GM18870 (cell line): ENCODE data around the gene ETS1.
A peak's percentile ranks its signal among the peaks of the same experiment; 100 is the strongest.

Experiments used
- ATAC-seq: cut with Tn5 transposase; IDR thresholded peaks from one replicate; pipeline ENCODE4 v1.9.1; 2021; ENCODE audit warnings: moderate library complexity; ENCODE audit not compliant: unreplicated experiment

Gene ETS1

DNA sequence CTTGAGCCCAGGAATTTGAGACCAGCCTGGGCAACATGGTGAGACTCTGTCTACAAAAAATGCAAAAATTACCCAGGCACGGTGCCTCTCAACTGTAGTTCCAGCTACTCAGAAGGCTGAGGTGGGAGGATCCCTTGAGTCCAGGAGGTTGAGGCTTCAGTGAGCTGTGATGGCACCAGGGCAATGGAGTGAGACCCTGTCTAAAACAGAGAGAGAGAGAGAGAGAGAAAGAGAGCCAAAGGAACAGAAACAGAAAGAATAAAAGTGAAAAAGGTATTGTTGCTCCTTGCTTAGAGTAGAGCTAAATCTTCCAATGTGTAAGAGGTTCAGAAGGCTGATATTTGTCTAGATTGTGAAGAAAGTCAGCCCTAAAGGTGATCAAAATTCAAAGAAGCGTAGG, 8.9 kb upstream of the ETS1 start:
- ATAC-seq: peak; percentile 61

DNA sequence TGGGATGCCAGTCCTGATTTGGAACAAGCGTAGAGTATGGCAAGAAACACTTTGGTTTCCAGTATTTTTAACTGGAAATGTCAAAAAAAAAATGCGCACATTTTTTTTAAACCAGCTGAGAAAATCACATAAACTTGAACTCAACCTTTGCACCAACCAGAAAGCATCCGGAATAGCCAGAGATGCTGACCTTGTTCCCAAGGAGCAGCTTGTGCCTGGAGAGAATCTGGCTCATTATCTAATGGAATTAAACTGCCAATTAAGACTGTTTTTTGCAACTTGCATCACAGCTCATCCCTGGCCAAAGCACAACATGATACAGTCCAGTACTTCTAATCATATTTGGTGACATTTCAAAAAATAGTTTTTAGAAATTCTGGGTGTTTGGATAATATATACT, 8.4 kb upstream of the ETS1 start:
- no peak for ATAC-seq

- ATAC-seq: no peak
Observed at GRCh38 chr11:128595221-128595620, 7.9 kb upstream of the ETS1 start.

- no peak for ATAC-seq
Observed at GRCh38 chr11:128594226-128594625, 6.9 kb upstream of the ETS1 start.

DNA sequence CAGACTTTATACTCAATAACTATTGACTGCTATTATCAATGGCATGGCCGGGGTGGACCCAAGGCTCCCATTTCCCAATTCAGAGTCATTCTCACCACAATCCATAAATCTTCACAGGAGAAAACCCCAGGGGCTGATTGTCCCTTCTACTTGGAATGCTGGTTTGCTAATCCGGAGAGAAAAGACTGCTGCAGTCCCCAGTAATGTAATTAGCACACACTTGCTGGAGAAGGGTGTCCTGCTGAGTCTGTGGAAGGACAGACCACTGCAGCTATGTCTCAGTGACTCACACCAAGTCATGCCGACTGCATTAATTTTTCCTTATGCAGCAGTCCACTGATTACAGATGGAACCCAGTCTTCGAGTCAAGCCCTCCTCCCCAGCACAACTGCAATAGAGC, 5.9 kb upstream of the ETS1 start:
- ATAC-seq: no peak

GRCh38 chr11:128592454-128592853, 5.1 kb upstream of the ETS1 start:
- ATAC-seq: no peak

- ATAC-seq: no peak
Observed at GRCh38 chr11:128590587-128590986, 3.2 kb upstream of the ETS1 start.

- ATAC-seq: no peak
Observed at GRCh38 chr11:128589998-128590397, 2.6 kb upstream of the ETS1 start.

DNA sequence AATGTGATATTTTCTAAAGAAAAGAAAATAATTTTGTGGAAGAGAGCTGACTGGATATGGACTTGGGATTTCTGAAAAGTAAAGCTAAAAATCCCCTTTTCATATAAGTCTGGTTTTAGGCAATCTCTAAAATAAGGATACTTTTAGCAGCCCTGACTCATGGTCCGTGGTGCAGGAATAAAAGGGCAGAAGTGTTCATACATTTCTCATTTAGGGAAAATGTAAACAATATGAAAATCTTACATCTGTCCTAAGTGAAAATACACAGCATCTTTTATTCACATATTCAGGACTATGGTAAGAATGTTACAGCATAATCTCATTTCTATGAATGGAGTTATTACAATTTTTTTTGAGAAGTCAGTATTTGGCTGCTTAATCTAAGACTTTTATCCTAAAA, 735 bp upstream of the ETS1 start:
- no peak for ATAC-seq

GRCh38 chr11:128586689-128587088, 669 bp downstream of the ETS1 start:
- ATAC-seq: no peak

DNA sequence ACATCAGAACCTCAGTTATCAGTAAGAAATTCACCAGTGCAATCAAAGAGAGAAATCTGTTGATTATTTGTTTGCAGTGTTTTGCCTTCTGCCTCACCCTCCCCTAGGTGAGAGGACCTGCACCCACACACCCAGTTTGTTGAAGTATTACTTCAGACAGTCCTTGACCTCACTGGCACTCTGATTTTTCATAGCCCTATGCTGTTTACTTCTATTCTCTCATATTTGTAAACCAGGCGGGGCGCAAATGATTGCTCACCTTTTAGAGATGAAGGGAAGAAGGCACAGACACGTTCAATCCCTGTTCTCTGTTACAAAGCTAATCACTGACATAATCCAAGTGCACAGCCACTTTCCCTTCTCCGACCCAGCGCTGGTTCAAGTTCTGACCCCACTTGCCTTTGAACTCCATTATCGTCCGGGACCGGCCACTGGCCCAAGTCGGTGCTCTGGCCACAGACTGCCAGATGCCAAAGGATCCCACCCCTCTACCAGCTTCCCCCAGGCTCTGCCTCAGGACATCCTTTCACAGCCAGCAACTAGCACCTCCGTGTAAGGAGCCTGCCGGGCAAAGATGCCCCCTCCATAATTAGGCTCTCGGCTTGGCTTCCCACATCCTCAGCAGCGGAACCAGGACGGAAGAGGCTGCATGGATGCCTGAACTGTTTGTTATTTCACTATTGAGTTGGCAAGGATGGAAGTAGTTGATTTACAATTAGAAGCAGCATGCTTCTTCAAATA, 1.7 kb downstream of the ETS1 start:
- no peak for ATAC-seq

- no peak for ATAC-seq
Observed at GRCh38 chr11:128584253-128584652, 3.1 kb downstream of the ETS1 start.

GRCh38 chr11:128582496-128583366, 4.6 kb downstream of the ETS1 start:
- no peak for ATAC-seq

DNA sequence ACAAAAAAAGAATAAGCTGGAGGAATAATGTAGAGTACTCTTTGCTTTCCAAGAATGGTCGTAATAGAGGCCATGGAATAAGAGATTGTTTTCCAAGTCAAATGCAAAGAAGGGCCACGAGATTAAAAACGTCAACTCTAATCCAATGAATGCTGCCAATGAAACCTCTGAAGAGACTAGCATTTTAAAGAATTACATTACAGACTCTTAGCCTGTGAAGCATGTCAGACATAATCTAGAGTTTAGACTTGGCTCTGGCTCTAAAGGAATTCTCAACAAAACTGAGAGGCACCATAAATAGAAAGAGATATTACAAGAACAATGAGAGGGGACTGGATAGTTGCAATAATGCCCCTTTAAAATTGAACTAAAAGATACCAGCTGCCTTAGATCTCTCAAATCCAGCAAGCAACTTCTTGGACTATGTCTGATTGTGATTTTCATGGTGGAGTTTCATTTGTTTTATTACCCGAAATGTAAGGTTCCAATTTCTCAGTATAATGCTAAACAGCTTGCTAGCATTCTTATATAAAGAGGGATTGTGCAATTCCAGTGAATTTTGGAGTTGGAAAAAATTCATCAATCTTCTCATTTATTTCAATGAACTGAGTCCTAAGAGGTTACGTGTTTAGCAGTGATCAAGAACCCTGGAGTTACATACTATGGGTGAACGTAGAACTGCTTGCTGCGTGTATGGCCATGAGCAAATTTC, 5.6 kb downstream of the ETS1 start:
- ATAC-seq: no peak

GRCh38 chr11:128580612-128581011, 6.7 kb downstream of the ETS1 start:
- ATAC-seq: no peak

DNA sequence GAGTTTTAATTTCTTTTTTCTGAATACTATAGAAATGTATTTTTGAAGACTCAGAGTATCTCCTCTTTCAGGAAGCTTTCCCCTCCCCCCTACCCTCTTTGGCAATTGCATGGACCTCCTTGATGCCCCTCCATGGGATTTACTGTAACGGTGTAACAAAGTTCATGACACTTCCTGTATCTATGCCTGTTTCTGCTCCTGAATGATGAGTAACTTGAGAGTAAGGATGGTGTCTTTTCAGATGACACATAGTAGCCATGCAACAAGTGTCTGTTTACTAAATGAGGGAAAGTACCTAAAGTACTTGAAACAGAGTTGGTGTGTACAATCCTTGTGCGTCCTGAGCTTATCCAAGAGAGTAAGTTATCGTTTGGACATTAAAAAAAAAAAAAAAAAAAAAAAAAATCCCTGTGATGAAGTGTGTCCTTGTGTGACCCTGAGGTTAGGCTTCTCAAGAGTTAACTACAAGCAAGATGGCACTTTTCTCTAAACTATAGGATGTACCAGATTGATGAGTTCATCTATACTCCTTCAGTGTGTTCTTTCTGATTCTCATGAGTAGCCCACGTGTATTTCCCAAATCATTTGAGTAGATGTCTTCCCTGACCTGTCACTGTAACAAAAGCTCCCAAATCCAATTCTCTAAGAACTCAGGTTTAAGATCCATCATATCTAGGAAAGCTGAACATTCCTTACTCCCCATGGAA, 7.4 kb downstream of the ETS1 start:
- ATAC-seq: peak; percentile 56

- ATAC-seq: no peak
Observed at GRCh38 chr11:128576555-128576954, 10.8 kb downstream of the ETS1 start.

DNA sequence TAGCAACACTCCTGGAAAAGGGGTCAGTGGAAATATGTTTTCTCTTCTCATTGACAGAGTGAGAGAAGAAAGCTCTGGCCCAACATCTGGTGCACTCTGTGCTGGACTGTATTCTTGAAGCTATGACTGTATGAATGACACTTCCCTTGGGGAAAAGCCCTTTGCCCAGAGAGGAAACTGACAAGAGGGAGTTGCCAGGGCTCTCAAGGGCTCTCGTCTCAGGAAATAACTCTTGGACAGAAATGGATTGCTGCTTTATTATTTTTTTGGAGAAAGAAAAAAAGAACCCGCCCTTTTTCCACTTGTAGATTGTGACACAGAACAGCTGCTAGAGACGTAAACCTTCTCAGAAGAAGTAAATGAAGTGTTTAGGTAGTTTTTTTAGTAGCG, 11.4 kb downstream of the ETS1 start:
- no peak for ATAC-seq

GRCh38 chr11:128575174-128575960, 12.0 kb downstream of the ETS1 start:
- no peak for ATAC-seq

DNA sequence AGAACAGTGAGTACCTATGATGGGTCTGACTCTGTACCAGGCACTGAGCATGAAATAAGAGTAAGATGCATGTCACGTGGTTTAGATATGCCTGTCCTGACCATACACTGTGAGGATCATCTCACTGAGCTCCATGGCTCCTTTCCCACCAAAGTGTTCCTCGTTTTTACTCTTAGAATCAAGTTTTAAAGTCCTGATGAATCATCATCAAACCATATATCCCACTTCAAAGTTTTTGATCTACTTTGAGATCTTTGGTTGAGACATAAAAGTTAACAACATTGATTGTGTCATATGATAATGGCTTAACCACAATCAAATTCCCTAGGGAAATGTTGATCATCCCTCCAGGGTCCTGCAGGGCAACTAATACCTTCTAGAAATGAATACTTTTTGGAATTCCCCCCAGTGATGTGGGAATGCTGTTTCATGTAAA, 12.8 kb downstream of the ETS1 start:
- no peak for ATAC-seq
